ENCODE measurements around the gene NUP50. TPM values are rescaled to one million over a fixed set of nuclear protein-coding genes. Genes with fewer than 3 reads are reported as not detected.
"Not testable (repeated sequence)": the region's sequence is repeated elsewhere in the genome, so short reads cannot be mapped to it uniquely, and the experiment has no call there.

The NUP50 gene
- total RNA-seq, 1 donor from 2014 or later: 56.0 TPM

DNA sequence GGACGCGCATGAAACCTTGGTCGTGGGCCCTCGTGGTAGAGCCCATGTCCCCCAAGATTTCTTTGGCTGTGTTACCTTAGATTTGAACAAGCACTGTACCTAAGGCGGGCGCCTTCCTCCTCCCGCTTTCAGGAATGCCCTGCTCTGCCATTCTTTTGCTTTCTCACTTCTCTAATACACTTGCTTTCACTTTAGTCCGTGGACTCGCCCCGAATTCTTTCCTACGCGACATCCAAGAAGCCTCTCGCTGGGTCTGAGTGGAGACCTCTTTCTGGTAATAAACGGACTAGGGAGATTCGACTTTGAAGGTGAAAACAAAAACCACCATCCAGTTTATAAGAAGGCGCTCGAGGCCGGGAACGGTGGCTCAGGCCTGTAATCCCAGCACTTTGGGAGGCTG, 1.2 kb upstream of the NUP50 start:
- DNase-seq (ENCODE audit: low spot score): no peak

GRCh38 chr22:45163099-45163450, 650 bp upstream of the NUP50 start:
- peak; percentile 11 for DNase-seq (ENCODE audit: low spot score)

DNA sequence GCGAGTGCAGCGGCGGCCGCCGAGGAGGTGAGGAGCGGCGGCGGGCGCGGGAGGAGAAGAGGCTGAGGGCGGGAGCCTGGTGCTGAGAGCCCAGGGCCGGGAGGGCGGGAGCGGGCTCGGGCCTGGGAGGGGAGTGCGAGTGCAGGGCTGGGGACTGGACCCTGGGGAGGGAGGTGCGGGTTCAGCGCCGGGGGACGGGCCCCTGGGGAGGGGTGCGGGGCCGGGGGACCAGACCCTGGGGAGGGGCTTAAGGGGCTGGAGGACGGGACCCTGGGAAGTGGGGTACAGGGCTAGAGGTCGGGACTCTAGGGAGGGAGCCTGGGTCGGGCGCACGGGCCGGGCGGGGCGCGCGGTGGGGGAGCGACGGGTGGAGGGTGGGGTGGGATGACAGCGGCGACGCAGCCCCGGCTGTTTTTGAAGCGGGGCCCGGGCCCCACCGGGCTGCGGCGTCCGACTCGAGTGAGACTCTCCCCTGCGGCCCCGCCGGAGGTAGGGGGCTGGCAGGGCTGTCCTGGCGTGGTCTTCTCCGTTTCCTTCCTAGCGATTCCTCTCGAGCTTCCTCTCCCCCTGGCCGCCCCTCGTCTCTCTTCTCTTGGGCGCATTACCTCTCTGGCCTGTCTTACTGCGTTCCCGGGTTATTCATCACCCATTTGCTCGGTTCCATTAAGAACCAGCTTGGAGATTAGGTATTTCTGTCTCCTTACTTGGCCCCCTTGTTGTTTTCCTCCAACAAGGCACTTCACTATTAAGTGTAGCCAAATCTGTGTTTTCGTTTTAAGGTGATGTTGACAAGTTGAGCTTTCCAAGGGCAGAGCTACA, 754 bp downstream of the NUP50 start:
- DNase-seq (ENCODE audit: low spot score): no peak

DNA sequence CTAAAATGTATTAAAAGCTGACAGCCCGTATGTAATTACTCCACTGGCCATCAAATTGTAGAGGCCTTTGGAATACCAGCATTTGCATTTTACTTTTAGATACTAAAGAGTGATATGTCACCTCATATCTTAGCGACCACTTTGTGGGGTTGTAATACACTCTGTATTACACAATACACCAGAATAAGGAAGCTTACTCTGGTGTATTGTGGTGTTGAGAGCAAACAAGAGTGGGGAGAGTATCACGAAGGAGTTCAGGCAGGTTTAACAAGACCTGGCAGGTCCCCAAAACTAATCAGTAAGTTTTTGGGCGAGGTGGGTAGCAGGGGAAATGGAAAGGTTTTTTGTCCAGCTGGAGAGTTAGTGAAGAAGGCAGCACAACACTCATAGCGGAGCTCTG, 3.2 kb downstream of the NUP50 start:
- no peak for DNase-seq (ENCODE audit: low spot score)

DNA sequence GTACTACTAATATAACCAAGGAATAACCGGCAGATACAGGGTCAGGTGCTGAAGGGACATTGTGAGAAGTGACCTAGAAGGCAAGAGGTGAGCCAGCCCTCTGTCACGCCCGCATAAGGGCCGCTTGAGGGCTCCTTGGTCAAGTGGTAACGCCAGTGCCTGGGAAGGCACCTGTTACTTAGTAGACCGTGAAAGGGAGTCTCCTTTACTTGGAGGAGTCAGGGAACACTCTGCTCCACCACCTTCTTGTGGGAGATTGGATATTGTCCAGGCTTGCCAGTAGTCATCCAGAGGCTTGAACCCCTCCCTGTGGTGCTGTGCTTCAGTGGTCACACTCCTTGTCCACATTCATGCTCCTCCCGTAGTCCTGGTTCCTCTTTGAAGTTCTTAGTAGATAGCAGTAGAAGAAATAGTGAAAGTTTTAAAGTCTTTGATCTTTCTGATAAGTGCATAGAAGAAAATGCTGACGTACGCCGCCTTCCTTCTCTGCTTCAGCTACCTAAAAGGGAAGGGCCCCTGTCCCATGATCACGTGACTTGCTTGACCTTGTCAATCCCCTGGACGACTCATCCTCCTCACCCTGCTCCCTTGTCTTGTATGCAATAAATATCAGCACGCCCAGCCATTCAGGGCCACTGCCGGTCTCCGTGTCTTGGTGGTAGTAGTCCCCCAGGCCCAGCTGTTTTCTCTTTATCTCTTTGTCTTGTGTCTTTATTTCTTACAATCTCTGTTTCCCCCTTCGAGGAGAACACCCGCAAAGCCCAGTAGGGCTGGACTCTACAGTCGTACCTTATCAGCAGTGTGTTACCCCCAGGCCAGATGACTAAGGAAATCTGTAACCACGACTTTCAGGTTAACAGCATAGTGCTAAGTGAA, 6.1 kb downstream of the NUP50 start:
- DNase-seq (ENCODE audit: low spot score): no peak

DNA sequence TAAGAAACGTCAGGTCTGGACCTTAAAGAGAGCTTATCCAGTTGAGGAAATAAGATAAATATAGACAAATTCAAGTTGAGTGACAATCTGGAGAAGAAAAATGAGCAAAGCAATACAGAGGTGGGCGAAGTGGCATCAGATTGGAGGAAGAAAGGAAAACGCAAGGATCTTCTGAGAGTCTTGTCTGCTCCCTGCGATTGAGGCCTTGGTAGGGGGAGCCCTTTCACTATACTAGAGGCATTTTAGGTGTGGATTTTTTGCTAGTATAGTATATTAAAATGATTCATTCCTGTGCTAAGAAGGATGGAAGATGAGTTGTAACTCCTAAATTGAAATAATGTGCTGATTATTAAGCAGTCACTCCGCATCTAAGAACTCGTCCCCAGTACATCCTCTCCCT, 8.1 kb downstream of the NUP50 start:
- DNase-seq (ENCODE audit: low spot score): no peak

GRCh38 chr22:45172881-45173585, 9.3 kb downstream of the NUP50 start:
- DNase-seq (ENCODE audit: low spot score): no peak

- no peak for DNase-seq (ENCODE audit: low spot score)
These were observed 15.7 kb downstream of the NUP50 start for GRCh38 chr22:45179276-45180049.

- DNase-seq (ENCODE audit: low spot score): no peak
These were observed 16.5 kb downstream of the NUP50 start for GRCh38 chr22:45180146-45180679.

- DNase-seq (ENCODE audit: low spot score): no peak
These were observed 17.5 kb downstream of the NUP50 start for GRCh38 chr22:45181240-45181639.

DNA sequence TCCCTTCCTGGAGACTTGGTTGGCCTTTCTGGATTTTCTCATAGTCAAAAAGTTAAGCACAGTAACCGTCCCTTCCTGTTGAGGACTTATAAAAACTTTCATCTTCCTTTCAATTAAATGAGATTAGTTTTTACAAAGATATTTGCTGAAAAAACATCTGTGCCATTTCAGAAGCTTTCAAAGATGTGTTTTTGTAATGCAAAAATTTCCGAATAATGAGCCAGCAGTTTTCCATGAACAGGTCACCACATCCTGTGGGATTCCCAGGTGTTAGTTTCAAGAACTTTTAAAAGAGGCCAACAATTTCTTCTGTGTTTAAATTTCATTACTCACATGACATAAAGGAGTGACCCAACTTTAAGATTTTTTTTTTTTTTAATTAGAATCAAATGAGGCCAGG, 18.0 kb downstream of the NUP50 start:
- no peak for DNase-seq (ENCODE audit: low spot score)

DNA sequence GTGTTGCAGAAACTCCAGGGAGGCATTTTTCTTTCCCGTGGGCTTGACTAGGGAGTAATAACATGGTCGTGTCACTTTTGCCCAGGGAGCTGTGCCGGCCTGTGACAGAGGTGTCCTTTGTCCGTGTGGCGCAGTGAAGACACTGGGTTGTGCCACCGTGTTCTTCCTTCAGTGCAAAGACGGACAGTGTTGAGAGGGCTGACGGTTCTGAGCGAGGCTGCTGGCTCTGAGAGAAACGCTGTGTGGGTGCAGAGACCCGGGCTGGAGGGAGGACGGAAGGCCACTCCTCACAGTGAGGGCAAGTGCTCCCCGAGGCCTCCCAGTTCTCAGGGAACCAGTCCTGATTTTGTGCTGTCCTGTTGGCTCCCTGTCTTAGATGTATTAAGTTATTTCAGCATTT, 20.2 kb downstream of the NUP50 start:
- no peak for DNase-seq (ENCODE audit: low spot score)

- DNase-seq (ENCODE audit: low spot score): no peak
These were observed 22.2 kb downstream of the NUP50 start for GRCh38 chr22:45185718-45186514.

DNA sequence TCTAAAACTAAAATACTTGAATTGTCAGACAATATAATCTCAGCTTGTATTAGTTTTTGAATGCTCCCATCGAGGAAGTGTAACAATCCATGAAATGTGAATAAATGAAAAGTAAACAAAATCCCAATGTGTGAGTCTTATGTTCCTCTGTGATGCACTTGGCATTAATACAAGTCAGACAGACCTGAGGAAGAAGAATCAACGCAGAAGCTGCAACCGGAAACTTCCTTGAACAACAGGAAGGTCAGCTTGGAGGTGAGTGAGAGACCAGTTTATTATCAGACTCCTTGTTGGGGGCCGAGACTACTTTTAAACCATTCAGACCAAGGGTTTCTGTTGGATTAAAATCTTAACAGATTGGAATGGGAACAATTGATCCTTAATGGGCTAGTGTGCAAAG, 24.2 kb downstream of the NUP50 start:
- DNase-seq (ENCODE audit: low spot score): no peak

- DNase-seq (ENCODE audit: low spot score): no peak
These were observed 25.1 kb downstream of the NUP50 start for GRCh38 chr22:45188779-45189178.

- no peak for DNase-seq (ENCODE audit: low spot score)
These were observed 26.6 kb downstream of the NUP50 start for GRCh38 chr22:45190202-45190872.

- not testable (repeated sequence) for DNase-seq (ENCODE audit: low spot score)
These were observed 28.0 kb downstream of the NUP50 start for GRCh38 chr22:45191746-45192145.

DNA sequence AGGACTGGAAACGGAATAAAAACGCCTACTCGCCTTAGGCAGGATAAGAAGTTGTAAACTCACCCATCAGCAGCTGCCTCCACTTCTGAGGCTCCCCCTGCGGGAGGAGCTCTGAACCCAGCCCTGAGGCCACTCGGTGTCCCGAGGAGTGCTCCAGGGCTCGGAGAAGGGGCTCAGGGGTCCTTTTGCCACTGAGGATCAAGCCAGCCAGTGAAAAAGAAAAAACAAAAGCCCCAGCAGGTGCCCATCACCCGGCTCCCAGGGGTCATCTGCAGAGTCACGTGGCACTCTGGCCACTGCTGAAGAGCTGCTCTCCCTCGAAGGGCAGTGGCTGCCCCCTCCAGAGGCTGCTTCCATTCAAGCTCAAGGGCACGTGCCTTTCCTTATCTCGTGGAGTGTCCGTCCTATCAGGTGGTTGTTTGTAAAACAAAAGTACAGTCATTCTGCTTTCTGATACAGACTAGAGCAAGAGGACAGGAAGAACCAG, 29.0 kb downstream of the NUP50 start:
- no peak for DNase-seq (ENCODE audit: low spot score)

GRCh38 chr22:45194686-45195085, 31.0 kb downstream of the NUP50 start:
- no peak for DNase-seq (ENCODE audit: low spot score)

DNA sequence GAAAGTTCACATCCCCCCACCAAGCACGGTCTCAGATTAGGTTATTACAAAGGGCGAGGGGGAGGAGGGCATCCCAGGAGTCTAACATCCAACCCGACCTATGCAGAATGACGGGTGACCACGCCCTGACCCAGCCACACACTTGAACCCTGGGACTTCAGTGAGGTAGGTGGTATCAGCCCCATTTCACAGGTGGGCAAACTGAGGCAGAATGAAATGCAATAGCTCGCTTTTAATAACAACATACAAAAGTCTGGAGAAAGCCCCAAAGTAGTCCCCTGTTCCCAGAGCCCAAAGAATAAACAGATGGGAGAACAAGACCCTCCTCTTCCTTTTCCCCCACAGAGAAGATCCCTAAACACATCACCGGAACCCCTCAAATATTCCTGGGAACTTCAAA, 31.9 kb downstream of the NUP50 start:
- no peak for DNase-seq (ENCODE audit: low spot score)

Data from mucosa of gallbladder (tissue), 1 donor.